Small intestine (tissue), 7 donors: ENCODE measurements around the gene IFNA2. TPM values are rescaled to one million over a fixed set of nuclear protein-coding genes. Genes with fewer than 3 reads are reported as not detected.
"Not testable (repeated sequence)": the region's sequence is repeated elsewhere in the genome, so short reads cannot be mapped to it uniquely, and the experiment has no call there.

Experiments used
- DNase-seq, 2 donors: peaks; one replicate each; pipeline versions ENCODE4 v3.0.0 to v3.0.0-alpha.2; 2013
- FAIRE-seq: peaks from 2 replicates; lab custom pipeline; 2012; peaks lifted over from hg19 to GRCh38; lab: Jason Lieb, UNC
- H3K27ac ChIP-seq, 3 donors: one replicate each; pipeline ENCODE4 v1.5.1; 2013; ENCODE audit warnings: low read length in 2 of 3, mild to moderate bottlenecking in 2 of 3, control low read depth in 1 of 3, inconsistent platforms in 1 of 3, low read depth in 1 of 3, moderate library complexity in 1 of 3
- H3K27me3 ChIP-seq, 3 donors: one replicate each; pipeline ENCODE4 v1.6.1; 2013; ENCODE audit warnings: low read length in 3 of 3, inconsistent platforms in 1 of 3; ENCODE audit not compliant: control insufficient read depth in 3 of 3, insufficient read depth in 3 of 3
- H3K36me3 ChIP-seq, 3 donors: one replicate each; pipeline ENCODE4 v1.6.1; 2013; ENCODE audit warnings: low read length in 3 of 3, inconsistent platforms in 1 of 3, low read depth in 1 of 3, mild to moderate bottlenecking in 1 of 3, moderate library complexity in 1 of 3; ENCODE audit not compliant: control insufficient read depth in 3 of 3, insufficient read depth in 2 of 3
- H3K4me1 ChIP-seq, 3 donors: one replicate each; pipeline ENCODE4 v1.6.1; 2013; ENCODE audit warnings: low read length in 2 of 3, inconsistent platforms in 1 of 3, low read depth in 1 of 3, mild to moderate bottlenecking in 1 of 3, moderate library complexity in 1 of 3; ENCODE audit not compliant: control insufficient read depth in 3 of 3, insufficient read depth in 2 of 3
- H3K4me3 ChIP-seq, 3 donors: one replicate each; pipeline ENCODE4 v1.5.1; 2013; ENCODE audit warnings: low read length in 3 of 3, control low read depth in 1 of 3, inconsistent platforms in 1 of 3, low read depth in 1 of 3, mild to moderate bottlenecking in 1 of 3, moderate library complexity in 1 of 3
- H3K9me3 ChIP-seq, 2 donors: one replicate each; pipeline ENCODE4 v1.6.1; 2013; ENCODE audit warnings: low read depth in 1 of 2, low read length in 1 of 2; ENCODE audit not compliant: control insufficient read depth in 2 of 2, insufficient read depth in 1 of 2
- WGBS, 3 donors: extraction: QIAGEN DNeasy Blood & Tissue Kit; methylation state at CpG; one replicate each; pipeline ENCODE4 v1.1.7; 2013; 5-methylcytosine and 5-hydroxymethylcytosine counted together
- polyA plus RNA-seq, 4 donors: library from polyadenylated mRNA; stranded (reverse) in 3 of 4; unstranded in 1 of 4; fragments of 200-250 nt in 3 of 4; fragments of 120-200 nt in 1 of 4; gene quantifications; one replicate each; pipeline versions ENCODE4 v1.2.1 to v1.2.3, GENCODE V29; 2013
- donor health status: healthy with polysubstance abuse.
- donor health status: control.
- donor health status: control.
- donor health status: Bipolar disorder and iron deficiency.
- donor health status: healthy.

Gene IFNA2
- polyA plus RNA-seq, 4 donors: not detected

- WGBS, 3 donors: 79 to 92% (median 84%) methylated on average over 5 of the region's 5 CpGs
- H3K36me3 ChIP-seq: no peaks in the 10 kb centered on the region
- H3K27me3 ChIP-seq: peaks cover 0 to 38% (median 20%) of the 10 kb centered on the region in 3 donors
- DNase-seq (no peak), FAIRE-seq (no peak)
- H3K27ac ChIP-seq: no peak overlapping the region
- peaks cover 0 to 5% (median 0%) of the 10 kb centered on the region in 3 donors for H3K4me1 ChIP-seq
- no peak overlapping the region for H3K4me3 ChIP-seq
- H3K9me3 ChIP-seq: no peaks in the 10 kb centered on the region
Measured at GRCh38 chr9:21398955-21399489, 13.8 kb upstream of the IFNA2 start.

- no peaks in the 10 kb centered on the region for H3K36me3 ChIP-seq
- DNase-seq (peak; percentile 20 to 55), FAIRE-seq (no peak)
- H3K27ac ChIP-seq: no peak overlapping the region
- no peaks in the 10 kb centered on the region for H3K4me1 ChIP-seq
- WGBS, 3 donors: 5 to 8% (median 8%) methylated on average over 40 of the region's 40 CpGs
- peak overlapping the region in 2 of 3 donors; percentile 43 to 48 for H3K4me3 ChIP-seq
- H3K27me3 ChIP-seq: peaks cover 0 to 23% (median 10%) of the 10 kb centered on the region in 3 donors
- H3K9me3 ChIP-seq: no peaks in the 10 kb centered on the region
Measured at GRCh38 chr9:21395778-21396717, 10.8 kb upstream of the IFNA2 start.

- H3K27ac ChIP-seq: no peak overlapping the region
- no peaks in the 10 kb centered on the region for H3K36me3 ChIP-seq
- WGBS, 3 donors: 72 to 77% (median 74%) methylated on average over 6 of the region's 6 CpGs
- no peaks in the 10 kb centered on the region for H3K4me1 ChIP-seq
- H3K27me3 ChIP-seq: peaks cover 0 to 16% (median 6%) of the 10 kb centered on the region in 3 donors
- no peak overlapping the region for H3K4me3 ChIP-seq
- peak in 1 of 2 donors; percentile 9 for DNase-seq
- H3K9me3 ChIP-seq: no peaks in the 10 kb centered on the region
- FAIRE-seq: no peak
Measured at GRCh38 chr9:21392270-21392669, 7.1 kb upstream of the IFNA2 start.

GRCh38 chr9:21383627-21384026 lies 1.6 kb downstream of the IFNA2 start:
- Histone ChIP-seq H3K27ac (no peak overlapping the region), H3K9me3 (no peaks in the 10 kb centered on the region), H3K36me3 (no peaks in the 10 kb centered on the region), H3K27me3 (peaks cover 0 to 12% (median 2%) of the 10 kb centered on the region in 3 donors), H3K4me3 (no peak overlapping the region), H3K4me1 (no peaks in the 10 kb centered on the region)
- FAIRE-seq: no peak
- no peak for DNase-seq
- WGBS, 3 donors: 39 to 54% (median 47%) methylated on average over 4 of the region's 4 CpGs

- FAIRE-seq: no peak
- H3K4me3 ChIP-seq: no peak overlapping the region
- WGBS, 3 donors: 41 to 53% (median 45%) methylated on average over 5 of the region's 5 CpGs
Measured at GRCh38 chr9:21381448-21382339, 3.5 kb downstream of the IFNA2 start.

GRCh38 chr9:21371467-21371866 lies 13.7 kb downstream of the IFNA2 start:
- not testable (repeated sequence) for FAIRE-seq

More at GRCh38 chr9:21381448-21382339, 3.5 kb downstream of the IFNA2 start:
- Histone ChIP-seq H3K27ac (no peak overlapping the region), H3K4me1 (no peaks in the 10 kb centered on the region), H3K36me3 (no peaks in the 10 kb centered on the region), H3K27me3 (peaks cover 0 to 12% (median 3%) of the 10 kb centered on the region in 3 donors), H3K9me3 (no peaks in the 10 kb centered on the region)
- peak in 1 of 2 donors; percentile 8 for DNase-seq

GRCh38 chr9:21367957-21368356 lies 17.2 kb downstream of the IFNA2 start, which contains the start of gene IFNA13:
Gene IFNA13, minus strand, starts transcription at chr9:21368057. Its CDS starts 47 bp downstream, at chr9:21368010.
- DNase-seq (no peak), FAIRE-seq (no peak)
- H3K27ac ChIP-seq: no peak within 1 kb of the TSS
- H3K4me1 ChIP-seq: no peaks in the 10 kb centered on the region
- no peaks in the 10 kb centered on the region for H3K9me3 ChIP-seq
- 84 to 88% (median 85%) methylated on average over 3 of the region's 3 CpGs for WGBS, 3 donors
- no peak within 1 kb of the TSS for H3K4me3 ChIP-seq
- no peaks in the 10 kb centered on the region for H3K36me3 ChIP-seq
- H3K27me3 ChIP-seq: peaks cover 0 to 3% (median 2%) of the 10 kb centered on the region in 3 donors

More at GRCh38 chr9:21371467-21371866, 13.7 kb downstream of the IFNA2 start:
- not testable (repeated sequence) for H3K4me1 ChIP-seq, H3K27me3 ChIP-seq, H3K4me3 ChIP-seq, H3K27ac ChIP-seq, H3K36me3 ChIP-seq, H3K9me3 ChIP-seq, DNase-seq
- WGBS, 3 donors: 73 to 75% (median 73%) methylated on average over 4 of the region's 4 CpGs

- H3K27me3 ChIP-seq, H3K27ac ChIP-seq, DNase-seq, H3K4me3 ChIP-seq, H3K36me3 ChIP-seq, H3K4me1 ChIP-seq, H3K9me3 ChIP-seq: not testable (repeated sequence)
- FAIRE-seq: peak; percentile 51
- WGBS, 3 donors: 91 to 93% (median 92%) methylated on average over 1 of the region's 2 CpGs
Measured at GRCh38 chr9:21367169-21367568, 18.0 kb downstream of the IFNA2 start.
